GM18511 (cell line): Measurements from ENCODE around the gene FOXE3.

Source experiments
- ATAC-seq: cut with Tn5 transposase; IDR thresholded peaks from one replicate; pipeline ENCODE4 v1.9.1; 2021; ENCODE audit warnings: mild to moderate bottlenecking, moderate library complexity; ENCODE audit not compliant: unreplicated experiment

The FOXE3 gene

GRCh38 chr1:47434051-47434842, 18.2 kb downstream of the FOXE3 start:
- no peak for ATAC-seq

GRCh38 chr1:47435506-47436303, 19.6 kb downstream of the FOXE3 start:
- no peak for ATAC-seq

- peak; percentile 53 for ATAC-seq
These were observed 20.4 kb downstream of the FOXE3 start for GRCh38 chr1:47436304-47436978.

- peak; percentile 22 for ATAC-seq
These were observed 20.9 kb downstream of the FOXE3 start for GRCh38 chr1:47436979-47437446.

- ATAC-seq: peak; percentile 82
These were observed 21.5 kb downstream of the FOXE3 start, which contains the start of gene FOXD2 for GRCh38 chr1:47437447-47438164. Gene FOXD2 (plus strand): TSS chr1:47438044. CDS start chr1:47438136, 92 bp downstream.

- ATAC-seq: no peak
These were observed 22.3 kb downstream of the FOXE3 start for GRCh38 chr1:47438165-47439016.

- ATAC-seq: no peak
These were observed 23.1 kb downstream of the FOXE3 start for GRCh38 chr1:47439017-47439818.

- no peak for ATAC-seq
These were observed 23.9 kb downstream of the FOXE3 start for GRCh38 chr1:47439819-47440598.

GRCh38 chr1:47440599-47441081, 24.6 kb downstream of the FOXE3 start:
- no peak for ATAC-seq

- no peak for ATAC-seq
These were observed 25.5 kb downstream of the FOXE3 start for GRCh38 chr1:47441450-47442106.

- ATAC-seq: no peak
These were observed 26.1 kb downstream of the FOXE3 start for GRCh38 chr1:47442202-47442601.

- ATAC-seq: no peak
These were observed 26.9 kb downstream of the FOXE3 start for GRCh38 chr1:47442842-47443529.

GRCh38 chr1:47443530-47444296, 27.6 kb downstream of the FOXE3 start:
- no peak for ATAC-seq

GRCh38 chr1:47444297-47444561, 28.1 kb downstream of the FOXE3 start:
- no peak for ATAC-seq

GRCh38 chr1:47444562-47445465, 28.7 kb downstream of the FOXE3 start:
- no peak for ATAC-seq
